Panc1 (cell line): Measurements from ENCODE around the gene MOGAT3. TPM values are rescaled to one million over a fixed set of nuclear protein-coding genes. Genes with fewer than 3 reads are reported as not detected.

Source experiments
- ATAC-seq: fragments of 200-7000 bp; cut with Tn5 transposase; 2 replicates; pipeline ENCODE4 v1.9.1; 2020; ENCODE audit warnings: mild to moderate bottlenecking, moderate library complexity
- BruUV-seq: library from RNA; stranded (reverse); fragments of 400-500 nt; replicated peaks from 2 replicates; lab custom pipeline; 2021; lab: Mats Ljungman, UMichigan
- CTCF ChIA-PET: fragments of 300-600 bp; sonication (Branson Sonifier 250); formaldehyde crosslinking; loops from one replicate; lab custom pipeline; 2022; ENCODE audit warnings: antibody characterized with exemption; lab: Charles Lee
- POLR2A ChIA-PET: fragments of 300-600 bp; sonication (Branson Sonifier 250); formaldehyde crosslinking; loops from one replicate; lab custom pipeline; 2022; ENCODE audit warnings: antibody characterized with exemption; lab: Charles Lee
- DNase-seq: peaks from one replicate; pipeline ENCODE4 v3.0.0-alpha.2; 2010; ENCODE audit warnings: low read depth, low spot score
- H3K27ac ChIP-seq: 2 replicates; pipeline ENCODE4 v1.5.1; 2011; ENCODE audit warnings: mild to moderate bottlenecking, low read length, inconsistent platforms
- H3K27me3 ChIP-seq: fragments of 200-500 bp; sonication (Bioruptor generic); 2 replicates; pipeline ENCODE4 v1.6.0; 2014; ENCODE audit warnings: low read length, inconsistent platforms; ENCODE audit not compliant: control insufficient read depth, insufficient read depth
- H3K36me3 ChIP-seq: fragments of 200-500 bp; sonication (Bioruptor generic); 2 replicates; pipeline ENCODE4 v1.5.1; 2014; ENCODE audit warnings: inconsistent platforms, mild to moderate bottlenecking, low read length, moderate library complexity; ENCODE audit not compliant: control insufficient read depth, insufficient read depth
- H3K4me1 ChIP-seq: 2 replicates; pipeline ENCODE4 v1.5.1; 2011; ENCODE audit warnings: inconsistent platforms, mild to moderate bottlenecking, low read length, moderate library complexity; ENCODE audit not compliant: control insufficient read depth, insufficient read depth
- H3K4me3 ChIP-seq, 2 experiments: 2 replicates each; pipeline ENCODE4 v1.5.1; 2011 to 2012; ENCODE audit warnings: low read depth in 2 of 2, low read length in 2 of 2, mild to moderate bottlenecking in 2 of 2, inconsistent platforms in 1 of 2, moderate library complexity in 1 of 2
- H3K9me3 ChIP-seq: fragments of 200-500 bp; sonication (Bioruptor generic); 2 replicates; pipeline ENCODE4 v1.5.1; 2014; ENCODE audit warnings: low read depth, mild to moderate bottlenecking, inconsistent platforms, low read length, moderate library complexity; ENCODE audit not compliant: control insufficient read depth, insufficient read depth
- CTCF ChIP-seq: fragments of 450-650 bp; IDR thresholded peaks from 2 replicates; pipeline ENCODE4 v1.5.1; 2017; ENCODE audit warnings: mild to moderate bottlenecking
- POLR2AphosphoS5 ChIP-seq: IDR thresholded peaks from 2 replicates; pipeline ENCODE4 v1.6.1; 2012; ENCODE audit warnings: mild to moderate bottlenecking, low read depth, low read length, moderate library complexity
- SIN3A ChIP-seq: IDR thresholded peaks from 2 replicates; pipeline ENCODE4 v1.6.1; 2012; ENCODE audit warnings: low read depth, mild to moderate bottlenecking, low read length, moderate library complexity, borderline replicate concordance; ENCODE audit not compliant: insufficient read depth
- in situ Hi-C: cut with HindIII; loops from 2 replicates; pipeline ENCODE4 v1.10.0; 2016; ENCODE audit warnings: low sequenced_read_pairs, low pct_unique_long_range_greater_than_20kb
- intact Hi-C: fragments of 100-400 bp; cut with micrococcal nuclease; formaldehyde crosslinking; loops from one replicate; pipeline ENCODE4 v1.10.0; 2022; ENCODE audit not compliant: unreplicated experiment
- total RNA-seq: library from RNA; stranded (reverse); gene quantifications from one replicate; pipeline ENCODE4 v1.2.1, GENCODE V29; 2021; ENCODE audit not compliant: unreplicated experiment
- TF ChIP-seq, protein P1 (sequence below), 2 experiments: IDR thresholded peaks; 2 replicates each; pipeline ENCODE4 v1.6.1; 2011 to 2012; ENCODE audit warnings: low read depth in 2 of 2, control low read depth in 1 of 2, low read length in 1 of 2, mild to moderate bottlenecking in 1 of 2, moderate library complexity in 1 of 2; ENCODE audit not compliant: insufficient read depth in 1 of 2

Gene MOGAT3
- total RNA-seq, 1 experiment from 2014 or later = 0.23 TPM

GRCh38 chr7:101162551-101163278 lies 38.1 kb downstream of the MOGAT3 start:
- Histone ChIP-seq H3K36me3 (no peaks in the 10 kb centered on the region; the same call in 1 of the 2 replicates), H3K9me3 (no peaks in the 10 kb centered on the region), H3K4me1 (peaks cover 43% of the 10 kb centered on the region), H3K27me3 (no peaks in the 10 kb centered on the region), H3K27ac (peak overlapping the region; percentile 81), H3K4me3 (peak overlapping the region; percentile 49 to 72)
- in situ Hi-C loops = no loop called here
- intact Hi-C loops = no loop called here
- BruUV-seq = no TSS peak
- peak; percentile 48 for ATAC-seq
- no peak for DNase-seq
- TF ChIP-seq POLR2AphosphoS5 = peak; percentile 40; the same call in 1 of the 2 replicates
- TF ChIP-seq, protein P1, sequence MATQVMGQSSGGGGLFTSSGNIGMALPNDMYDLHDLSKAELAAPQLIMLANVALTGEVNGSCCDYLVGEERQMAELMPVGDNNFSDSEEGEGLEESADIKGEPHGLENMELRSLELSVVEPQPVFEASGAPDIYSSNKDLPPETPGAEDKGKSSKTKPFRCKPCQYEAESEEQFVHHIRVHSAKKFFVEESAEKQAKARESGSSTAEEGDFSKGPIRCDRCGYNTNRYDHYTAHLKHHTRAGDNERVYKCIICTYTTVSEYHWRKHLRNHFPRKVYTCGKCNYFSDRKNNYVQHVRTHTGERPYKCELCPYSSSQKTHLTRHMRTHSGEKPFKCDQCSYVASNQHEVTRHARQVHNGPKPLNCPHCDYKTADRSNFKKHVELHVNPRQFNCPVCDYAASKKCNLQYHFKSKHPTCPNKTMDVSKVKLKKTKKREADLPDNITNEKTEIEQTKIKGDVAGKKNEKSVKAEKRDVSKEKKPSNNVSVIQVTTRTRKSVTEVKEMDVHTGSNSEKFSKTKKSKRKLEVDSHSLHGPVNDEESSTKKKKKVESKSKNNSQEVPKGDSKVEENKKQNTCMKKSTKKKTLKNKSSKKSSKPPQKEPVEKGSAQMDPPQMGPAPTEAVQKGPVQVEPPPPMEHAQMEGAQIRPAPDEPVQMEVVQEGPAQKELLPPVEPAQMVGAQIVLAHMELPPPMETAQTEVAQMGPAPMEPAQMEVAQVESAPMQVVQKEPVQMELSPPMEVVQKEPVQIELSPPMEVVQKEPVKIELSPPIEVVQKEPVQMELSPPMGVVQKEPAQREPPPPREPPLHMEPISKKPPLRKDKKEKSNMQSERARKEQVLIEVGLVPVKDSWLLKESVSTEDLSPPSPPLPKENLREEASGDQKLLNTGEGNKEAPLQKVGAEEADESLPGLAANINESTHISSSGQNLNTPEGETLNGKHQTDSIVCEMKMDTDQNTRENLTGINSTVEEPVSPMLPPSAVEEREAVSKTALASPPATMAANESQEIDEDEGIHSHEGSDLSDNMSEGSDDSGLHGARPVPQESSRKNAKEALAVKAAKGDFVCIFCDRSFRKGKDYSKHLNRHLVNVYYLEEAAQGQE (IDR thresholded peaks at IDR 0.05; ENCODE audit: insufficient read depth in 1 of 2, low read depth in 2 of 2, low read length in 1 of 2) = no peak
- ChIA-PET POLR2A (interaction anchor here (0.5 to 1.7 kb wide), 4 partner anchors 10 to 55 kb away, joined by 3 to 6 read pairs (median 4); partner anchors contain the start of gene ZNHIT1), CTCF (no interaction called here)

DNA sequence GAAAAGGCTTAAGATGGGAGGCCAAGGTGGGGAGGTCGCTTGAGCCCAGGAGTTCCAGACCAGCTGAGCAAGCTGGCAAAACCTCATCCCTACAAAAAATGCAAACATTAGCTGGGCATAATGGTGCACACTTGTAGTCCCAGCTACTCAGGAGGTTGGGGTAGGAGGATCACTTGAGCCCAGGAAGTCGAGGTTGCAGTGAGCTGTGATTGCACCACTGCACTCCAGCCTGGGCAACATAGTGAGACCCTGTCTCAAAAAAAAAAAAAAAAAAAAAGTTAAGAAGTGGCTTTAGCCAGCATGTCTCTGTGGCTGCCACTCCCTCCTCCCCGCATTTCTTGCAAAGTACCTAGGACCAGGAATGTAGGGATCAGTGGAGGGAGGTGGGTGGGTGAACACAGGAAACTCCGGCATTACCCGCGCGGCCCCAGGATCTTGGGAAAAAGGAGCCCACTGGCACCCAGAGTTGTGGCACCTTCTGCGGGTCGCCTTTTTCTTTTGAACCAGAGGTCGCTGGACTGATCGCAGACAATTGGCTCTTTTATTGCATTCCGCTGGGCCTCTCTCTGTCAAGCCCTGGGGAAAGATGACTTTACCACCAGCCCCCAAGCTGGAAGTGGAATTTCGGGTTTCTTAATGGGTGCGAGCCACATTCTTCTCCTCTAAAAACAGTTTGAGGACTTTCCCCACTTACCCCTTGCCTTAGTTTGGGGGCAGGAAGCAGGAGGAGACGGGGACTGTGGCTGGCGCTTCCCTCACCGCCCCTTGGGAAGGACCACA lies 39.0 kb downstream of the MOGAT3 start:
- intact Hi-C loops (no loop called here), in situ Hi-C loops (no loop called here)
- DNase-seq = no peak
- Histone ChIP-seq H3K36me3 (no peaks in the 10 kb centered on the region; the same call in 1 of the 2 replicates), H3K27me3 (no peaks in the 10 kb centered on the region), H3K4me1 (peaks cover 40% of the 10 kb centered on the region), H3K27ac (peak overlapping the region; percentile 81), H3K9me3 (no peaks in the 10 kb centered on the region), H3K4me3 (peak overlapping the region in 1 of 2 experiments; percentile 72; a peak in 3 of 4 replicates)
- BruUV-seq = no TSS peak
- ChIA-PET CTCF (interaction anchor here (0.9 kb wide), 1 partner anchor 18 kb away, joined by 14 read pairs; no protein-coding TSS in a partner anchor), POLR2A (interaction anchor here (0.6 to 1.7 kb wide), 3 partner anchors 11 to 22 kb away, joined by 4 to 7 read pairs (median 6); no protein-coding TSS in a partner anchor)
- no peak for TF ChIP-seq CTCF
- TF ChIP-seq SIN3A = no peak
- TF ChIP-seq, protein P1 (IDR thresholded peaks at IDR 0.05; ENCODE audit: insufficient read depth in 1 of 2, low read depth in 2 of 2, low read length in 1 of 2) = no peak
- no peak for TF ChIP-seq POLR2AphosphoS5
- ATAC-seq = no peak
